Measurements from ENCODE around the gene CASZ1. TPM values are rescaled to one million over a fixed set of nuclear protein-coding genes. Genes with fewer than 3 reads are reported as not detected.

The CASZ1 gene
- total RNA-seq, 1 donor from 2014 or later, result 18.3 TPM

GRCh38 chr1:10721381-10722321 is 74.8 kb downstream of the CASZ1 start:
- no peak overlapping the region for H3K27ac Mint-ChIP-seq (ENCODE audit: unreplicated experiment)
- H3K9me3 Mint-ChIP-seq (ENCODE audit: unreplicated experiment), result peaks cover 7% of the 10 kb centered on the region
- H3K4me1 Mint-ChIP-seq (ENCODE audit: low read depth, unreplicated experiment), result peaks cover 23% of the 10 kb centered on the region
- no peak overlapping the region for H3K4me3 Mint-ChIP-seq (ENCODE audit: unreplicated experiment)
- H3K36me3 Mint-ChIP-seq (ENCODE audit: unreplicated experiment), result no peaks in the 10 kb centered on the region
- no peak for TF ChIP-seq CTCF (IDR thresholded peaks at IDR 0.05; ENCODE audit: partially characterized antibody, unreplicated experiment)
- no peak for DNase-seq
- H3K27me3 Mint-ChIP-seq (ENCODE audit: unreplicated experiment), result peaks cover 6% of the 10 kb centered on the region

- Mint-ChIP-seq H3K36me3 (ENCODE audit: unreplicated experiment) (no peaks in the 10 kb centered on the region), H3K27ac (ENCODE audit: unreplicated experiment) (no peak overlapping the region), H3K9me3 (ENCODE audit: unreplicated experiment) (peaks cover 7% of the 10 kb centered on the region), H3K27me3 (ENCODE audit: unreplicated experiment) (peaks cover 6% of the 10 kb centered on the region), H3K4me3 (ENCODE audit: unreplicated experiment) (no peak overlapping the region), H3K4me1 (ENCODE audit: low read depth, unreplicated experiment) (peaks cover 21% of the 10 kb centered on the region)
- DNase-seq, result no peak
- no peak for TF ChIP-seq CTCF (IDR thresholded peaks at IDR 0.05; ENCODE audit: partially characterized antibody, unreplicated experiment)
Observed at GRCh38 chr1:10720635-10721034, 75.8 kb downstream of the CASZ1 start.

- H3K36me3 Mint-ChIP-seq (ENCODE audit: unreplicated experiment), result no peaks in the 10 kb centered on the region
- peaks cover 4% of the 10 kb centered on the region for H3K27me3 Mint-ChIP-seq (ENCODE audit: unreplicated experiment)
- no peak for TF ChIP-seq CTCF (IDR thresholded peaks at IDR 0.05; ENCODE audit: partially characterized antibody, unreplicated experiment)
- no peak overlapping the region for H3K27ac Mint-ChIP-seq (ENCODE audit: unreplicated experiment)
- peaks cover 7% of the 10 kb centered on the region for H3K4me1 Mint-ChIP-seq (ENCODE audit: low read depth, unreplicated experiment)
- H3K9me3 Mint-ChIP-seq (ENCODE audit: unreplicated experiment), result peaks cover 2% of the 10 kb centered on the region
- DNase-seq, result no peak
- no peak overlapping the region for H3K4me3 Mint-ChIP-seq (ENCODE audit: unreplicated experiment)
Observed at GRCh38 chr1:10718083-10718415, 78.4 kb downstream of the CASZ1 start.

GRCh38 chr1:10717296-10718082 is 79.0 kb downstream of the CASZ1 start:
- Mint-ChIP-seq H3K4me1 (ENCODE audit: low read depth, unreplicated experiment) (peaks cover 7% of the 10 kb centered on the region), H3K27ac (ENCODE audit: unreplicated experiment) (no peak overlapping the region), H3K4me3 (ENCODE audit: unreplicated experiment) (no peak overlapping the region), H3K9me3 (ENCODE audit: unreplicated experiment) (peaks cover 2% of the 10 kb centered on the region), H3K27me3 (ENCODE audit: unreplicated experiment) (peaks cover 4% of the 10 kb centered on the region), H3K36me3 (ENCODE audit: unreplicated experiment) (no peaks in the 10 kb centered on the region)
- no peak for TF ChIP-seq CTCF (IDR thresholded peaks at IDR 0.05; ENCODE audit: partially characterized antibody, unreplicated experiment)
- no peak for DNase-seq
